ENCODE results near the gene TMEM238. TPM values are rescaled to one million over a fixed set of nuclear protein-coding genes. Genes with fewer than 3 reads are reported as not detected.

The TMEM238 gene
- total RNA-seq, 4 donors from 2014 or later, result 0.83 to 2.3 TPM; not detected in 2

DNA sequence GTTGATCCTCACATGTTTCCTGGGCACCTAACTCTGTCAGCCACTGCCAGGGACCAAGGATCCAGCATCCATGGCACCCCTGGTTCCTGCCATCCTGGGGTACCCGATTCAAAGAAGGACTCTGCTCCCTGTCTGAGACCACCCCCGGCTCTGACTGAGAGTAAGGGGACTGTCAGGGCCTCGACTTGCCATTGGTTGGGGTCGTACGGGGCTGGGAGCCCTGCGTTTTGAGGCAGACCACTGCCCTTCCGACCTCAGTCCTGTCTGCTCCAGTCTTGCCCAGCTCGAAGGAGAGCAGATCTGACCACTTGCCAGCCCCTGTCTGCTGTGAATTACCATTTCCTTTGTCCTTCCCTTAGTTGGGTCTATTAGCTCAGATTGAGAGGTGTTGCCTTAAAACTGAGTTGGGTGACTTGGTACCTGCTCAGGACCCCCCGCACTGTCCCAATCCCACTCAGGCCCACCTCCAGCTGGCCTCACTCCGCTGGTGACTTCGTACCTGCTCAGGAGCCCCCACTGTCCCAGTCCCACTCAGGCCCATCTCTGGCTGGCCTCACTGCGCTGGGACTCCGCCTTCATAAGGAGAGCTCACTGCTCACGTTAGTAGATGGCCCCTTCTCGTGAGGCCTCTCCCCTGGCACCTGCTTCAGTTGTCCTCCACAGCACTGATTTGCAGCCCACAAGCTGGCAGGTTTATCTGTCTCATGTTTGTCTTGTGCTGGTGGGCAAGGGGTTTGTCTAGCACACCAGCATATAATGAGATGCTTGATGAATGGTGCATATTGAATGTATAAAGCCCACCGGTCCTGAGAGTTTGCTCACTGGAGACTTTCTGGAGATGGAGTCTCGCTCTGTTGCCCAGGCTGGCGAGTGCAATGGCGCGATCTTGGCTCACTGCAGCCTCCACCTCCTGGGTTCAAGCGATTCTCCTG is 5.6 kb upstream of the TMEM238 start:
- Histone ChIP-seq H3K4me3 (no peak overlapping the region), H3K36me3 (no peaks in the 10 kb centered on the region), H3K4me1 (peaks cover 12 to 25% of the 10 kb centered on the region in 2 donors)

DNA sequence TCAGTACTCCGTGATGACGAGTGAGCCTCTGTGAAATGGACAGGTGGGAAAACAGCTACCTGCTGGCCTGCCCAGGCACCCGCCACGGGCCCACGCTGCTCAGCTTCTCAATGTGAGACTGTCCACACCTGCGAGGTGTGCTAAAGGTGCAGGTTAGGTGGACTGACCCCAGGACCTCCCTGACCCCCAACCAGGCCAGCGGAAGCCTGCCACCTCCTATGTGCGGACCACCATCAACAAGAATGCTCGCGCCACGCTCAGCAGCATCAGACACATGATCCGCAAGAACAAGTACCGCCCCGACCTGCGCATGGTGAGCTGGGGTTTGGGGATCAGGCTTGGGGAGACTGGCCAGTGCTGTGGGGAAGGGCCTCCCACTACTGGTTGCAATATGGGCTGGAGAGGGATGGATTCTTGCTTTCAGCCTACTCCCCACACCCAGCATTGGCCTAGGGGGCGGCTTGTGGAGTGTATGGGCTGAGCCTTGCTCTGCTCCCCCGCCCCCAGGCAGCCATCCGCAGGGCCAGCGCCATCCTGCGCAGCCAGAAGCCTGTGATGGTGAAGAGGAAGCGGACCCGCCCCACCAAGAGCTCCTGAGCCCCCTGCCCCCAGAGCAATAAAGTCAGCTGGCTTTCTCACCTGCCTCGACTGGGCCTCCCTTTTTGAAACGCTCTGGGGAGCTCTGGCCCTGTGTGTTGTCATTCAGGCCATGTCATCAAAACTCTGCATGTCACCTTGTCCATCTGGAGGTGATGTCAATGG is 3.8 kb upstream of the TMEM238 start:
- Histone ChIP-seq H3K36me3 (no peaks in the 10 kb centered on the region), H3K27ac (no peak overlapping the region)
- TF ChIP-seq CTCF (IDR thresholded peaks at IDR 0.05) (no peak), POLR2A (IDR thresholded peaks at IDR 0.05) (no peak)

More for the DNA sequence above, 5.6 kb upstream of the TMEM238 start:
- intact Hi-C loops (cut with DNase I; ENCODE audit: low total_unique reads), result no loop called here
- H3K9me3 ChIP-seq, result no peaks in the 10 kb centered on the region
- TF ChIP-seq POLR2A (IDR thresholded peaks at IDR 0.05) (no peak), CTCF (IDR thresholded peaks at IDR 0.05) (no peak)
- no peak for DNase-seq
- no peak overlapping the region for H3K27ac ChIP-seq
- no peaks in the 10 kb centered on the region for H3K27me3 ChIP-seq

GRCh38 chr19:55386493-55386971 is 2.4 kb upstream of the TMEM238 start:
- Histone ChIP-seq H3K36me3 (no peaks in the 10 kb centered on the region), H3K4me1 (peaks cover 17 to 30% of the 10 kb centered on the region in 2 donors), H3K4me3 (peak overlapping the region; percentile 70 to 86), H3K27me3 (no peaks in the 10 kb centered on the region), H3K27ac (peak overlapping the region; percentile 89 to 97), H3K9me3 (no peaks in the 10 kb centered on the region)
- no peak for DNase-seq
- intact Hi-C loops (cut with DNase I; ENCODE audit: low total_unique reads), result no loop called here
- TF ChIP-seq CTCF (IDR thresholded peaks at IDR 0.05), result no peak
- no peak for TF ChIP-seq POLR2A (IDR thresholded peaks at IDR 0.05)

More for the DNA sequence above, 3.8 kb upstream of the TMEM238 start:
- Histone ChIP-seq H3K4me1 (peaks cover 17 to 30% of the 10 kb centered on the region in 2 donors), H3K27me3 (no peaks in the 10 kb centered on the region), H3K9me3 (no peaks in the 10 kb centered on the region), H3K4me3 (peak overlapping the region in 1 of 2 donors; percentile 70)
- intact Hi-C loops (cut with DNase I; ENCODE audit: low total_unique reads), result no loop called here
- DNase-seq, result no peak

- TF ChIP-seq CTCF (IDR thresholded peaks at IDR 0.05) (no peak), POLR2A (IDR thresholded peaks at IDR 0.05) (peak; percentile 93 to 98)
- DNase-seq, result peak; percentile 98 to 100
- H3K27me3 ChIP-seq, result no peaks in the 10 kb centered on the region
- H3K27ac ChIP-seq, result peak within 1 kb of the TSS; percentile 89 to 97
- intact Hi-C loops (cut with DNase I; ENCODE audit: low total_unique reads), result no loop called here
- H3K36me3 ChIP-seq, result no peaks in the 10 kb centered on the region
- H3K9me3 ChIP-seq, result no peaks in the 10 kb centered on the region
- H3K4me3 ChIP-seq, result peak within 1 kb of the TSS; percentile 70 to 86
- H3K4me1 ChIP-seq, result peaks cover 17 to 30% of the 10 kb centered on the region in 2 donors
Measured at GRCh38 chr19:55385724-55386492, 1.8 kb upstream of the TMEM238 start, which contains the start of gene RPL28. RPL28 (plus strand) TSS chr19:55385932; CDS start chr19:55386358, 426 bp downstream.
